Testis (tissue), 2 donors: Measurements from ENCODE around the gene TRIP12.

ENCODE experiments used
- CTCF ChIP-seq, 3 experiments: fragments of 450-650 bp in 2 of 3; fragments of 200-600 bp in 1 of 3; sonication (generic) in 1 of 3; IDR thresholded peaks; one replicate each; pipeline ENCODE4 v1.5.1; 2016 to 2019; ENCODE audit warnings: antibody characterized with exemption in 3 of 3, mild to moderate bottlenecking in 2 of 3, moderate library complexity in 1 of 3
- POLR2A ChIP-seq: fragments of 450-650 bp; IDR thresholded peaks from one replicate; pipeline ENCODE4 v1.6.1; 2017; ENCODE audit warnings: antibody characterized with exemption, mild to moderate bottlenecking, moderate library complexity

- TF ChIP-seq POLR2A, result no peak
- no peak for TF ChIP-seq CTCF (IDR thresholded peaks at IDR 0.05)
These were observed 65.4 kb downstream of the TRIP12 start for GRCh38 chr2:229856413-229856812.
